IMR-90 (cell line): ENCODE measurements around the gene THEM4.

Experiments used
- CTCF ChIP-seq: conservative IDR thresholded peaks from 2 replicates; pipeline ENCODE4 v1.5.1; 2012; ENCODE audit warnings: mild to moderate bottlenecking, low read depth, low read length, improper control_type of control experiment
- RAD21 ChIP-seq: IDR thresholded peaks from 2 replicates; pipeline ENCODE4 v1.6.1; 2012; ENCODE audit warnings: low read length, improper control_type of control experiment
- RCOR1 ChIP-seq: IDR thresholded peaks from 2 replicates; pipeline ENCODE4 v1.6.1; 2012; ENCODE audit warnings: mild to moderate bottlenecking, low read length, improper control_type of control experiment; ENCODE audit not compliant: insufficient replicate concordance
- SMC3 ChIP-seq: fragments of 150-350 bp; IDR thresholded peaks from 2 replicates; pipeline ENCODE4 v1.6.1; 2016; ENCODE audit warnings: low read depth, mild to moderate bottlenecking, antibody characterized with exemption, low read length, moderate library complexity

GRCh38 chr1:151923422-151923821, 14.1 kb upstream of the THEM4 start:
- TF ChIP-seq RCOR1 (no peak), CTCF (no peak), SMC3 (no peak), RAD21 (no peak)
